IMR-90 (cell line): ENCODE data around the gene PCSK5. TPM values are rescaled to one million over a fixed set of nuclear protein-coding genes. Genes with fewer than 3 reads are reported as not detected.

Experiments used
- ATAC-seq: fragments of 200-7000 bp; cut with Tn5 transposase; 2 replicates; pipeline ENCODE4 v1.9.1; 2020; ENCODE audit warnings: low read depth, mild to moderate bottlenecking, moderate library complexity
- BruUV-seq: library from RNA; stranded (reverse); fragments of 400-500 nt; replicated peaks from 2 replicates; lab custom pipeline; 2021; lab: Mats Ljungman, UMichigan
- CTCF ChIA-PET: fragments of 300-600 bp; formaldehyde crosslinking; extraction: SDS; loops from one replicate; lab custom pipeline; 2021; ENCODE audit warnings: antibody characterized with exemption; lab: Yijun Ruan, JAX
- POLR2A ChIA-PET: fragments of 300-600 bp; sonication (Branson Sonifier 250); formaldehyde crosslinking; loops from one replicate; lab custom pipeline; 2022; ENCODE audit warnings: antibody characterized with exemption; ENCODE audit not compliant: unreplicated experiment; lab: Charles Lee
- DNase-seq: peaks from one replicate; pipeline ENCODE4 v3.0.0; 2013
- H2AFZ ChIP-seq: replicated peaks from 2 replicates; pipeline ENCODE3; 2013; ENCODE audit warnings: low read length, mild to moderate bottlenecking; ENCODE audit not compliant: poor library complexity
- H2AK5ac ChIP-seq: 2 replicates; pipeline ENCODE4 v1.6.1; 2013; ENCODE audit warnings: low read depth, low read length, inconsistent platforms
- H2AK9ac ChIP-seq: replicated peaks from 2 replicates; pipeline ENCODE3; 2013; ENCODE audit warnings: mild to moderate bottlenecking, low read depth, low read length, moderate library complexity; ENCODE audit not compliant: poor library complexity
- H2BK120ac ChIP-seq: 2 replicates; pipeline ENCODE4 v1.6.1; 2013; ENCODE audit warnings: low read depth, low read length, inconsistent platforms
- H2BK15ac ChIP-seq: 3 replicates; pipeline ENCODE4 v1.6.1; 2013; ENCODE audit warnings: low read depth, low read length, inconsistent platforms
- H2BK20ac ChIP-seq: 2 replicates; pipeline ENCODE4 v1.6.1; 2013; ENCODE audit warnings: low read depth, mild to moderate bottlenecking, inconsistent platforms, low read length, moderate library complexity
- H2BK5ac ChIP-seq: 2 replicates; pipeline ENCODE4 v1.6.1; 2013; ENCODE audit warnings: mild to moderate bottlenecking, low read depth, low read length, inconsistent platforms; ENCODE audit not compliant: poor library complexity, severe bottlenecking
- H3K14ac ChIP-seq: replicated peaks from 2 replicates; pipeline ENCODE4 v1.6.1; 2013; ENCODE audit warnings: low read depth, low read length, inconsistent platforms
- H3K18ac ChIP-seq: 2 replicates; pipeline ENCODE4 v1.6.1; 2013; ENCODE audit warnings: low read depth, low read length, control low read depth
- H3K23ac ChIP-seq: 2 replicates; pipeline ENCODE4 v1.6.1; 2013; ENCODE audit warnings: low read depth, low read length, inconsistent platforms
- H3K27ac ChIP-seq: 2 replicates; pipeline ENCODE4 v1.5.1; 2013; ENCODE audit warnings: mild to moderate bottlenecking, control low read depth, low read length; ENCODE audit not compliant: insufficient read depth
- H3K27me3 ChIP-seq: 2 replicates; pipeline ENCODE4 v1.6.1; 2013; ENCODE audit warnings: low read length; ENCODE audit not compliant: control insufficient read depth, insufficient read depth
- H3K36me3 ChIP-seq: 2 replicates; pipeline ENCODE4 v1.6.1; 2013; ENCODE audit warnings: low read length, mixed read lengths; ENCODE audit not compliant: control insufficient read depth, insufficient read depth
- H3K4ac ChIP-seq: 2 replicates; pipeline ENCODE4 v1.6.1; 2013; ENCODE audit warnings: low read depth, low read length, inconsistent platforms
- H3K4me1 ChIP-seq: 2 replicates; pipeline ENCODE4 v1.6.1; 2013; ENCODE audit warnings: low read length, mixed read lengths; ENCODE audit not compliant: control insufficient read depth, insufficient read depth
- H3K4me2 ChIP-seq: 2 replicates; pipeline ENCODE4 v1.6.1; 2013; ENCODE audit warnings: low read depth, mild to moderate bottlenecking, control low read depth, low read length, moderate library complexity
- H3K4me3 ChIP-seq: 2 replicates; pipeline ENCODE4 v1.5.1; 2013; ENCODE audit warnings: low read depth, mild to moderate bottlenecking, control low read depth, low read length, moderate library complexity; ENCODE audit not compliant: insufficient read depth
- H3K56ac ChIP-seq: 2 replicates; pipeline ENCODE4 v1.6.1; 2013; ENCODE audit warnings: low read length, inconsistent platforms; ENCODE audit not compliant: insufficient read depth; ENCODE audit errors: extremely low read depth
- H3K79me1 ChIP-seq, 2 experiments: 2 replicates each; pipeline ENCODE4 v1.6.1; 2013; ENCODE audit warnings: low read length in 2 of 2, inconsistent platforms in 1 of 2, low read depth in 1 of 2
- H3K9ac ChIP-seq: 2 replicates; pipeline ENCODE4 v1.6.1; 2013; ENCODE audit warnings: low read depth, low read length, control low read depth
- H3K9me1 ChIP-seq: 2 replicates; pipeline ENCODE4 v1.6.1; 2013; ENCODE audit warnings: low read length, inconsistent platforms; ENCODE audit not compliant: insufficient read depth
- H3K9me3 ChIP-seq: 2 replicates; pipeline ENCODE4 v1.6.1; 2013; ENCODE audit warnings: low read length; ENCODE audit not compliant: control insufficient read depth, insufficient read depth
- H4K20me1 ChIP-seq: 2 replicates; pipeline ENCODE4 v1.6.1; 2013; ENCODE audit warnings: low read length, inconsistent platforms; ENCODE audit not compliant: insufficient read depth
- H4K5ac ChIP-seq: 2 replicates; pipeline ENCODE4 v1.6.1; 2013; ENCODE audit warnings: mild to moderate bottlenecking, low read depth, low read length, control low read depth
- H4K8ac ChIP-seq, 2 experiments: 2 replicates each; pipeline ENCODE4 v1.6.1; 2013; ENCODE audit warnings: low read depth in 2 of 2, low read length in 2 of 2, control low read depth in 1 of 2, inconsistent platforms in 1 of 2
- H4K91ac ChIP-seq: 2 replicates; pipeline ENCODE4 v1.6.1; 2013; ENCODE audit warnings: low read depth, low read length, inconsistent platforms; ENCODE audit not compliant: insufficient read depth
- BHLHE40 ChIP-seq: fragments of 150-350 bp; IDR thresholded peaks from 2 replicates; pipeline ENCODE4 v1.6.1; 2016; ENCODE audit warnings: mild to moderate bottlenecking, low read depth, low read length
- CEBPB ChIP-seq: IDR thresholded peaks from 2 replicates; pipeline ENCODE4 v1.6.1; 2012; ENCODE audit warnings: low read depth, low read length, improper control_type of control experiment
- CHD1 ChIP-seq: IDR thresholded peaks from 2 replicates; pipeline ENCODE4 v1.6.1; 2012; ENCODE audit warnings: low read depth, low read length, improper control_type of control experiment
- FOS ChIP-seq: fragments of 150-350 bp; IDR thresholded peaks from 2 replicates; pipeline ENCODE4 v1.6.1; 2016; ENCODE audit warnings: low read depth, low read length
- MAFK ChIP-seq: IDR thresholded peaks from 2 replicates; pipeline ENCODE4 v1.6.1; 2012; ENCODE audit warnings: low read depth, low read length, improper control_type of control experiment
- NFE2L2 ChIP-seq: fragments of 150-350 bp; IDR thresholded peaks from 2 replicates; pipeline ENCODE4 v1.6.1; 2016; ENCODE audit warnings: low read depth, mild to moderate bottlenecking, low read length
- RFX5 ChIP-seq: IDR thresholded peaks from 2 replicates; pipeline ENCODE4 v1.8.0; 2012; ENCODE audit warnings: low read depth, mild to moderate bottlenecking, low read length, moderate library complexity
- SMC3 ChIP-seq: fragments of 150-350 bp; IDR thresholded peaks from 2 replicates; pipeline ENCODE4 v1.6.1; 2016; ENCODE audit warnings: low read depth, mild to moderate bottlenecking, antibody characterized with exemption, low read length, moderate library complexity
- WGBS, 2 experiments: methylation state at CpG; one replicate each; pipeline versions ENCODE4 v1.1.5 to v1.1.7; 2013; ENCODE audit warnings: missing lambda C conversion rate in 2 of 2; ENCODE audit not compliant: insufficient read length in 1 of 2; ENCODE audit errors: extremely low coverage in 2 of 2; 5-methylcytosine and 5-hydroxymethylcytosine counted together
- dilution Hi-C: fragments of 300-500 bp; cut with HindIII; formaldehyde crosslinking; loops from one replicate; pipeline ENCODE4 v1.14.3; 2018; ENCODE audit warnings: low sequenced_read_pairs; ENCODE audit not compliant: unreplicated experiment
- in situ Hi-C: fragments of 300-500 bp; cut with MboI; formaldehyde crosslinking; loops from 3 replicates; pipeline ENCODE4 v1.14.3; 2019; ENCODE audit warnings: low sequenced_read_pairs, inconsistent platforms, mixed read lengths
- intact Hi-C: fragments of 100-400 bp; cut with micrococcal nuclease; formaldehyde crosslinking; loops from 2 replicates; pipeline ENCODE4 v1.10.0; 2022
- polyA plus RNA-seq, 3 experiments: library from polyadenylated mRNA; depleted of rRNA; stranded (reverse); fragments of >200 nt; gene quantifications; 2 replicates each; pipeline ENCODE4 v1.2.3, GENCODE V29; 2012; ENCODE audit warnings: low replicate concordance in 1 of 3
- total RNA-seq: library from RNA; depleted of rRNA; stranded (reverse); fragments of >200 nt; gene quantifications from 2 replicates; pipeline ENCODE4 v1.2.3, GENCODE V29; 2012
- TF ChIP-seq, protein P1 (sequence below): fragments of 150-350 bp; IDR thresholded peaks from 2 replicates; pipeline ENCODE4 v1.6.1; 2016; ENCODE audit warnings: low read depth, mild to moderate bottlenecking, low read length, moderate library complexity, borderline replicate concordance
- TF ChIP-seq, protein P2 (sequence below): conservative IDR thresholded peaks from 2 replicates; pipeline ENCODE4 v1.5.1; 2012; ENCODE audit warnings: mild to moderate bottlenecking, low read depth, low read length, improper control_type of control experiment

PCSK5 gene
- total and polyA plus RNA-seq, 2 of the 4 experiments (the other 2 are of a cell fraction) = 1.5 to 3.0 TPM

GRCh38 chr9:75844321-75844720 lies 46.2 kb upstream of the PCSK5 start:
- no TSS peak for BruUV-seq
- Histone ChIP-seq H4K91ac (no peak overlapping the region), H2AFZ (no peak overlapping the region), H3K4me1 (no peaks in the 10 kb centered on the region), H3K18ac (no peak overlapping the region), H3K27me3 (no peaks in the 10 kb centered on the region), H3K9me1 (no peaks in the 10 kb centered on the region), H4K20me1 (no peaks in the 10 kb centered on the region), H4K8ac (no peak overlapping the region), H3K79me1 (no peaks in the 10 kb centered on the region), H2AK5ac (no peak overlapping the region), H2BK120ac (no peak overlapping the region), H3K56ac (no peak overlapping the region), H3K4me3 (no peak overlapping the region), H3K23ac (no peak overlapping the region), H3K36me3 (no peaks in the 10 kb centered on the region), H3K4ac (no peak overlapping the region), H3K9me3 (no peaks in the 10 kb centered on the region), H2AK9ac (no peak overlapping the region), H3K4me2 (no peak overlapping the region), H2BK20ac (no peak overlapping the region), H3K27ac (no peak overlapping the region), H4K5ac (no peak overlapping the region), H3K9ac (no peak overlapping the region), H2BK15ac (no peak overlapping the region), H3K14ac (no peak overlapping the region), H2BK5ac (no peak overlapping the region)
- ChIA-PET POLR2A (no interaction called here), CTCF (interaction anchor here (0.5 kb wide), 1 partner anchor 463 kb away, joined by 3 read pairs; no protein-coding TSS in a partner anchor)
- intact Hi-C loops (no loop called here), in situ Hi-C loops (no loop called here), dilution Hi-C loops (no loop called here)
- no CpG with 5 or more reads among the region's 2 CpGs for WGBS, 2 experiments
- DNase-seq = no peak
- TF ChIP-seq MAFK (no peak), CEBPB (no peak), NFE2L2 (no peak), CHD1 (no peak), SMC3 (no peak), BHLHE40 (no peak), RFX5 (no peak), FOS (no peak)
- TF ChIP-seq, protein P1, sequence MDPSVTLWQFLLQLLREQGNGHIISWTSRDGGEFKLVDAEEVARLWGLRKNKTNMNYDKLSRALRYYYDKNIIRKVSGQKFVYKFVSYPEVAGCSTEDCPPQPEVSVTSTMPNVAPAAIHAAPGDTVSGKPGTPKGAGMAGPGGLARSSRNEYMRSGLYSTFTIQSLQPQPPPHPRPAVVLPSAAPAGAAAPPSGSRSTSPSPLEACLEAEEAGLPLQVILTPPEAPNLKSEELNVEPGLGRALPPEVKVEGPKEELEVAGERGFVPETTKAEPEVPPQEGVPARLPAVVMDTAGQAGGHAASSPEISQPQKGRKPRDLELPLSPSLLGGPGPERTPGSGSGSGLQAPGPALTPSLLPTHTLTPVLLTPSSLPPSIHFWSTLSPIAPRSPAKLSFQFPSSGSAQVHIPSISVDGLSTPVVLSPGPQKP = no peak
- TF ChIP-seq, protein P2, sequence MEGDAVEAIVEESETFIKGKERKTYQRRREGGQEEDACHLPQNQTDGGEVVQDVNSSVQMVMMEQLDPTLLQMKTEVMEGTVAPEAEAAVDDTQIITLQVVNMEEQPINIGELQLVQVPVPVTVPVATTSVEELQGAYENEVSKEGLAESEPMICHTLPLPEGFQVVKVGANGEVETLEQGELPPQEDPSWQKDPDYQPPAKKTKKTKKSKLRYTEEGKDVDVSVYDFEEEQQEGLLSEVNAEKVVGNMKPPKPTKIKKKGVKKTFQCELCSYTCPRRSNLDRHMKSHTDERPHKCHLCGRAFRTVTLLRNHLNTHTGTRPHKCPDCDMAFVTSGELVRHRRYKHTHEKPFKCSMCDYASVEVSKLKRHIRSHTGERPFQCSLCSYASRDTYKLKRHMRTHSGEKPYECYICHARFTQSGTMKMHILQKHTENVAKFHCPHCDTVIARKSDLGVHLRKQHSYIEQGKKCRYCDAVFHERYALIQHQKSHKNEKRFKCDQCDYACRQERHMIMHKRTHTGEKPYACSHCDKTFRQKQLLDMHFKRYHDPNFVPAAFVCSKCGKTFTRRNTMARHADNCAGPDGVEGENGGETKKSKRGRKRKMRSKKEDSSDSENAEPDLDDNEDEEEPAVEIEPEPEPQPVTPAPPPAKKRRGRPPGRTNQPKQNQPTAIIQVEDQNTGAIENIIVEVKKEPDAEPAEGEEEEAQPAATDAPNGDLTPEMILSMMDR = no peak
- no peak for ATAC-seq
